ENCODE data around the gene TENT4A.
A peak's percentile ranks its signal among the peaks of the same experiment; 100 is the strongest.

TENT4A gene

DNA sequence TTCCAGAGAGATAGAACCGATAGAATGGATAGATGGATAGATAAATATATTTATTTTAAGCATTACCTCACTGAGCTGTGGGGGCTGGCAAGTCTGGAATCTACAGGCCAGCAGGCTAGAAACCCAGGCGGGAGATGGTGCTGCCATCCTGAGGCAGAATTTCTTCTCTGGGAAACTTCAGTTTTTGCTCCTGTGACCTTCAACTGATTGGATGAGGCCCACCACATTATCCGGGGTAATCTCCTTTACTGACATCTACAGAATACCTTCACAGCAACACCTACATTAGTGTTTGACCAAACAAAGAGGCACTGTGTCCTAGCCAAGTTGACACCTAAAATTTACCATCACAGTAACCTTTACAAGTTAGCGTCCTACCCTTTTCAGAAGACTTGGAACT, 29.2 kb upstream of the TENT4A start:
- H3K4me3 ChIP-seq (ENCODE audit: low read depth, low read length) = no peak overlapping the region
- no peak overlapping the region for H2AFZ ChIP-seq
- no peak overlapping the region for H3K4me2 ChIP-seq (ENCODE audit: low read length)
- H3K4me1 ChIP-seq = no peaks in the 10 kb centered on the region
- H3K27ac ChIP-seq = no peak overlapping the region
- H3K27me3 ChIP-seq (ENCODE audit: control insufficient read depth, insufficient read depth, low read length) = no peaks in the 10 kb centered on the region
- no peaks in the 10 kb centered on the region for H3K36me3 ChIP-seq (ENCODE audit: control insufficient read depth, insufficient read depth, low read length)
- no peak overlapping the region for H3K9ac ChIP-seq
- H3K9me3 ChIP-seq (ENCODE audit: control insufficient read depth, low read length) = no peaks in the 10 kb centered on the region
- TF ChIP-seq, protein P1, sequence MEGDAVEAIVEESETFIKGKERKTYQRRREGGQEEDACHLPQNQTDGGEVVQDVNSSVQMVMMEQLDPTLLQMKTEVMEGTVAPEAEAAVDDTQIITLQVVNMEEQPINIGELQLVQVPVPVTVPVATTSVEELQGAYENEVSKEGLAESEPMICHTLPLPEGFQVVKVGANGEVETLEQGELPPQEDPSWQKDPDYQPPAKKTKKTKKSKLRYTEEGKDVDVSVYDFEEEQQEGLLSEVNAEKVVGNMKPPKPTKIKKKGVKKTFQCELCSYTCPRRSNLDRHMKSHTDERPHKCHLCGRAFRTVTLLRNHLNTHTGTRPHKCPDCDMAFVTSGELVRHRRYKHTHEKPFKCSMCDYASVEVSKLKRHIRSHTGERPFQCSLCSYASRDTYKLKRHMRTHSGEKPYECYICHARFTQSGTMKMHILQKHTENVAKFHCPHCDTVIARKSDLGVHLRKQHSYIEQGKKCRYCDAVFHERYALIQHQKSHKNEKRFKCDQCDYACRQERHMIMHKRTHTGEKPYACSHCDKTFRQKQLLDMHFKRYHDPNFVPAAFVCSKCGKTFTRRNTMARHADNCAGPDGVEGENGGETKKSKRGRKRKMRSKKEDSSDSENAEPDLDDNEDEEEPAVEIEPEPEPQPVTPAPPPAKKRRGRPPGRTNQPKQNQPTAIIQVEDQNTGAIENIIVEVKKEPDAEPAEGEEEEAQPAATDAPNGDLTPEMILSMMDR (IDR thresholded peaks at IDR 0.05) = no peak
- H3K79me2 ChIP-seq = no peaks in the 10 kb centered on the region

DNA sequence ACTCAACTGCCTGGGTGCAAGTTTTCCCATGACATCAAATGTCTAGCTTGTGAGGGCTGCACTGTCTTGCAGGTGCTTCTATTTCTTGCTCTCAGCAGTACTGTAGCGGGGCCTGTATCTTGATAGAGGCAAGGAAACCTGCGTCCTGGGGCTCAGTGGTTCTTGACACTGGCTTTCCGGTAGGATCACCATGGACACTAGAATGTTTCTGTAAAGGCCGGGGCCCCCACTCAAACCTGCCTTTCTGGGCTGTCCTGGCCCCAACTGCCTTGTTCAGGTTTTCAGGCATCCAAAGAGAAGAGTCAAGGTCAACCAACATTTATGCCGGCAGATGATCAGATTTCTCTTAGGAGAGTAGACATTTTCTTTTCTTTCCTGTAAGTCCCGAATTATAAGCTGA, 26.7 kb upstream of the TENT4A start:
- Histone ChIP-seq H3K27ac (no peak overlapping the region), H3K9me3 (ENCODE audit: control insufficient read depth, low read length) (no peaks in the 10 kb centered on the region), H3K9ac (no peak overlapping the region), H3K27me3 (ENCODE audit: control insufficient read depth, insufficient read depth, low read length) (no peaks in the 10 kb centered on the region), H3K4me3 (ENCODE audit: low read depth, low read length) (peak overlapping the region; percentile 44), H3K4me2 (ENCODE audit: low read length) (peak overlapping the region; percentile 87), H2AFZ (peak overlapping the region; percentile 38), H3K4me1 (no peaks in the 10 kb centered on the region), H3K36me3 (ENCODE audit: control insufficient read depth, insufficient read depth, low read length) (no peaks in the 10 kb centered on the region), H3K79me2 (no peaks in the 10 kb centered on the region)
- TF ChIP-seq, protein P1 (IDR thresholded peaks at IDR 0.05) = no peak

DNA sequence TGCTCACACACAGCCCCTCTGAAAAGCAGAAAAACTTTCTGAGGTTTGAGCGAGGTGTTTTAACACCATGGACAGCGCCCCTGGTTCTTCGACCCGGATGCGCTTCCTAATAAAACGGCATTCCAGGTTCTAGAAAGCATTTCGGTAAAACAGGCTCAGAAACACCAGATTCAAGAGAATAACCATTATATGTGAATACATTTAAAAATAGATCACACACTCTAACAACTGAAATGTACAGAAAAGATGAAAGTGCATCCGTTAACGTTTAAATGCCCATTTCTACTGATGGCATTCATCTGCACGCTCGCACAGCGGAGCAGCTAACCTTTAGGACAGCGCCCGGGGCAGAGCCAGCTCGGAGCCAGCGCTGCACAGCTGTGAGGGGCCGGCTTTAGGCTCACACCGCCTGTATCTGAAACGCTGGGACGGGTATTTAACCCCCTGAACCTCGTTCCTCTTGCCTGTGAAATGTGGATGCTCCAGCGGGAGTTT, 26.3 kb upstream of the TENT4A start:
- no peak overlapping the region for H3K9ac ChIP-seq
- no peak overlapping the region for H3K27ac ChIP-seq
- H2AFZ ChIP-seq = peak overlapping the region; percentile 38
- no peaks in the 10 kb centered on the region for H3K36me3 ChIP-seq (ENCODE audit: control insufficient read depth, insufficient read depth, low read length)
- no peaks in the 10 kb centered on the region for H3K79me2 ChIP-seq
- peak overlapping the region; percentile 87 for H3K4me2 ChIP-seq (ENCODE audit: low read length)
- H3K27me3 ChIP-seq (ENCODE audit: control insufficient read depth, insufficient read depth, low read length) = no peaks in the 10 kb centered on the region
- H3K9me3 ChIP-seq (ENCODE audit: control insufficient read depth, low read length) = no peaks in the 10 kb centered on the region
- no peaks in the 10 kb centered on the region for H3K4me1 ChIP-seq
- TF ChIP-seq, protein P1 (IDR thresholded peaks at IDR 0.05) = no peak
- peak overlapping the region; percentile 44 for H3K4me3 ChIP-seq (ENCODE audit: low read depth, low read length)

DNA sequence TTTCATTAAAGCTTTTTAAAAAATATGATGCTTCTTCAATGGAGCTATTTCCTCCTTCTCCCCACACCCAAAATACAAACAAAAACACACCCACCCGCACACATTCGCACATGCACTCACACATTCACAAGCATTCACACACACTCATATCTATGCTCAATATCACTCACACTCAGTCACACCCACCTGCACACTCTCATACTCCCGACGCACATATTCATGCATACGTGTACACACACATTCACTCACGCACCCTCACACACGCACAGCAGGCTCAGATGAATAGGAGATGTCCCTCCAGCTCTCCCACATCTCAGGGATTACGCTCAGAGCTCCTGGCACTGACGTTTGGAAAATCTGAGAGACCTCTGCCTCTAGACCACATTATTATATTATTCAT, 25.7 kb upstream of the TENT4A start:
- no peaks in the 10 kb centered on the region for H3K4me1 ChIP-seq
- H3K27me3 ChIP-seq (ENCODE audit: control insufficient read depth, insufficient read depth, low read length) = no peaks in the 10 kb centered on the region
- H3K27ac ChIP-seq = no peak overlapping the region
- no peaks in the 10 kb centered on the region for H3K9me3 ChIP-seq (ENCODE audit: control insufficient read depth, low read length)
- no peaks in the 10 kb centered on the region for H3K36me3 ChIP-seq (ENCODE audit: control insufficient read depth, insufficient read depth, low read length)
- TF ChIP-seq, protein P1 (IDR thresholded peaks at IDR 0.05) = no peak
- H3K9ac ChIP-seq = no peak overlapping the region
- H2AFZ ChIP-seq = no peak overlapping the region
- no peak overlapping the region for H3K4me3 ChIP-seq (ENCODE audit: low read depth, low read length)
- H3K79me2 ChIP-seq = no peaks in the 10 kb centered on the region
- H3K4me2 ChIP-seq (ENCODE audit: low read length) = peak overlapping the region; percentile 87

DNA sequence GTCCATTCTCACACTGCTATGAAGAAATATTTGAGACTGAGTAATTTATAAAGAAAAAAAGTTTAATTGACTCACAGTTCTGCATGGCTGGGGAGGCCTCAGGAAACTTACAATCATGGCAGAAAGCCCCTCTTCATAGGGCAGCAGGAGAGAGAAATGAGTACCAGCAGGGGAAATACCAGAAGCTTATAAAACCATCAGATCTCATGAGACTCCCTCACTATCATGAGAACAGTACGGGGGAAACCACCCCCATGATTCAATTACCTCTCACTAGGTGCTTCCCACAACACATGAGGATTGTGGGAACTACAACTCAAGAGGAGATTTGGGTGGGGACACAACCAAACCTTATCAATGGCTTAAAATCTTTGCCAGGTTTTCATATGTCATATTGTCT, 20.3 kb upstream of the TENT4A start:
- no peaks in the 10 kb centered on the region for H3K79me2 ChIP-seq
- H2AFZ ChIP-seq = no peak overlapping the region
- no peak overlapping the region for H3K9ac ChIP-seq
- no peak overlapping the region for H3K27ac ChIP-seq
- no peaks in the 10 kb centered on the region for H3K36me3 ChIP-seq (ENCODE audit: control insufficient read depth, insufficient read depth, low read length)
- no peak overlapping the region for H3K4me2 ChIP-seq (ENCODE audit: low read length)
- H3K27me3 ChIP-seq (ENCODE audit: control insufficient read depth, insufficient read depth, low read length) = no peaks in the 10 kb centered on the region
- TF ChIP-seq, protein P1 (IDR thresholded peaks at IDR 0.05) = no peak
- no peaks in the 10 kb centered on the region for H3K4me1 ChIP-seq
- no peak overlapping the region for H3K4me3 ChIP-seq (ENCODE audit: low read depth, low read length)
- H3K9me3 ChIP-seq (ENCODE audit: control insufficient read depth, low read length) = no peaks in the 10 kb centered on the region

Data from parathyroid adenoma (tissue), 2 donors.